Measurements from ENCODE around the gene ACP2. TPM values are rescaled to one million over a fixed set of nuclear protein-coding genes. Genes with fewer than 3 reads are reported as not detected.

ACP2 gene
- total RNA-seq, 1 experiment from 2014 or later: 18.7 TPM

DNA sequence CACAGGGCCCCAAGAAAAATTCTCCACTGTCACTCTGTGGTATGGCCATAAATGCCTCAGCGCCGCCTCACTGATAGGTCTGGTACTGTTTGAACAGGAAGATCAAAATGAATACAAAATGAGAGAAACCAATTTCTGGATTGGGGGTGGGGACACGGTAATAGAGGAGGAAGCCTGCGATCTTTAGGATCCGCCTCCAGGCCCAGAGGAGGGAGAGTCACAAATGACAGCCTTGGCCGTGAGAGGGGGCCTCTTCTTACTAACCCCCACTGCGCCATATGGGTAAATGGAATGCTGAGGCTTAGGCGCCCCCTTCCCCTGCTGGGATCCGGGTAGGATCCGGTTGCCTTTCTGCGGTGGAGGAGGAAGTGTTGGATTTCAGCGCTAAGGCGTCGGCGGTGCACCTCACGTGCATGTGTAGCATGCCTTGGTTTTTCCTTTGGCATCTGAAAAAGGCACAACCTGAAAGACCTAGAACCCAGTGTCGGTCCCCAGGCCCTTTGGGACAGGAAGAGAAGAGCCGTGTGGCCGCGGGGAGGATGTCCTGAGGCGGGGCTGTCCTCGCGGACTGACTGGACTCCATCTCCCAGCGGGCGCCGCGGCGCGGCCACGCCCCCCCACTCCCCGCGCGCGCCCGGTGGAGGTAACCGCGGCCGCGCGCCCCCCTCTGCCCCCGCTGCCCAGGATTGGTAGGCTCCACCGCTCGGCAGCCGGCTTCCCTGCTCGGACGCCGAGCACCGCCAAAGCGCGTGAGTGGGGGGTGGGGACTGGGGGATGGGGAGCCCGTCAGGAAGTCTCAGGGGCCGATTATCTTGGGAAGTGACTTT, 20.6 kb upstream of the ACP2 start (continued):
- TF ChIP-seq, protein P1, sequence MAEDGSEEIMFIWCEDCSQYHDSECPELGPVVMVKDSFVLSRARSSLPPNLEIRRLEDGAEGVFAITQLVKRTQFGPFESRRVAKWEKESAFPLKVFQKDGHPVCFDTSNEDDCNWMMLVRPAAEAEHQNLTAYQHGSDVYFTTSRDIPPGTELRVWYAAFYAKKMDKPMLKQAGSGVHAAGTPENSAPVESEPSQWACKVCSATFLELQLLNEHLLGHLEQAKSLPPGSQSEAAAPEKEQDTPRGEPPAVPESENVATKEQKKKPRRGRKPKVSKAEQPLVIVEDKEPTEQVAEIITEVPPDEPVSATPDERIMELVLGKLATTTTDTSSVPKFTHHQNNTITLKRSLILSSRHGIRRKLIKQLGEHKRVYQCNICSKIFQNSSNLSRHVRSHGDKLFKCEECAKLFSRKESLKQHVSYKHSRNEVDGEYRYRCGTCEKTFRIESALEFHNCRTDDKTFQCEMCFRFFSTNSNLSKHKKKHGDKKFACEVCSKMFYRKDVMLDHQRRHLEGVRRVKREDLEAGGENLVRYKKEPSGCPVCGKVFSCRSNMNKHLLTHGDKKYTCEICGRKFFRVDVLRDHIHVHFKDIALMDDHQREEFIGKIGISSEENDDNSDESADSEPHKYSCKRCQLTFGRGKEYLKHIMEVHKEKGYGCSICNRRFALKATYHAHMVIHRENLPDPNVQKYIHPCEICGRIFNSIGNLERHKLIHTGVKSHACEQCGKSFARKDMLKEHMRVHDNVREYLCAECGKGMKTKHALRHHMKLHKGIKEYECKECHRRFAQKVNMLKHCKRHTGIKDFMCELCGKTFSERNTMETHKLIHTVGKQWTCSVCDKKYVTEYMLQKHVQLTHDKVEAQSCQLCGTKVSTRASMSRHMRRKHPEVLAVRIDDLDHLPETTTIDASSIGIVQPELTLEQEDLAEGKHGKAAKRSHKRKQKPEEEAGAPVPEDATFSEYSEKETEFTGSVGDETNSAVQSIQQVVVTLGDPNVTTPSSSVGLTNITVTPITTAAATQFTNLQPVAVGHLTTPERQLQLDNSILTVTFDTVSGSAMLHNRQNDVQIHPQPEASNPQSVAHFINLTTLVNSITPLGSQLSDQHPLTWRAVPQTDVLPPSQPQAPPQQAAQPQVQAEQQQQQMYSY (CRISPR knock-in tag; IDR thresholded peaks at IDR 0.05): no peak
- no peak for TF ChIP-seq ZNF671 (CRISPR knock-in tag; IDR thresholded peaks at IDR 0.05)
- TF ChIP-seq, protein P2, sequence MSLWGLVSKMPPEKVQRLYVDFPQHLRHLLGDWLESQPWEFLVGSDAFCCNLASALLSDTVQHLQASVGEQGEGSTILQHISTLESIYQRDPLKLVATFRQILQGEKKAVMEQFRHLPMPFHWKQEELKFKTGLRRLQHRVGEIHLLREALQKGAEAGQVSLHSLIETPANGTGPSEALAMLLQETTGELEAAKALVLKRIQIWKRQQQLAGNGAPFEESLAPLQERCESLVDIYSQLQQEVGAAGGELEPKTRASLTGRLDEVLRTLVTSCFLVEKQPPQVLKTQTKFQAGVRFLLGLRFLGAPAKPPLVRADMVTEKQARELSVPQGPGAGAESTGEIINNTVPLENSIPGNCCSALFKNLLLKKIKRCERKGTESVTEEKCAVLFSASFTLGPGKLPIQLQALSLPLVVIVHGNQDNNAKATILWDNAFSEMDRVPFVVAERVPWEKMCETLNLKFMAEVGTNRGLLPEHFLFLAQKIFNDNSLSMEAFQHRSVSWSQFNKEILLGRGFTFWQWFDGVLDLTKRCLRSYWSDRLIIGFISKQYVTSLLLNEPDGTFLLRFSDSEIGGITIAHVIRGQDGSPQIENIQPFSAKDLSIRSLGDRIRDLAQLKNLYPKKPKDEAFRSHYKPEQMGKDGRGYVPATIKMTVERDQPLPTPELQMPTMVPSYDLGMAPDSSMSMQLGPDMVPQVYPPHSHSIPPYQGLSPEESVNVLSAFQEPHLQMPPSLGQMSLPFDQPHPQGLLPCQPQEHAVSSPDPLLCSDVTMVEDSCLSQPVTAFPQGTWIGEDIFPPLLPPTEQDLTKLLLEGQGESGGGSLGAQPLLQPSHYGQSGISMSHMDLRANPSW (CRISPR knock-in tag; conservative IDR thresholded peaks at IDR 0.05; ENCODE audit: low read depth): no peak
- no peak for TF ChIP-seq EMX1 (CRISPR knock-in tag; IDR thresholded peaks at IDR 0.05)
- TF ChIP-seq, protein P3, sequence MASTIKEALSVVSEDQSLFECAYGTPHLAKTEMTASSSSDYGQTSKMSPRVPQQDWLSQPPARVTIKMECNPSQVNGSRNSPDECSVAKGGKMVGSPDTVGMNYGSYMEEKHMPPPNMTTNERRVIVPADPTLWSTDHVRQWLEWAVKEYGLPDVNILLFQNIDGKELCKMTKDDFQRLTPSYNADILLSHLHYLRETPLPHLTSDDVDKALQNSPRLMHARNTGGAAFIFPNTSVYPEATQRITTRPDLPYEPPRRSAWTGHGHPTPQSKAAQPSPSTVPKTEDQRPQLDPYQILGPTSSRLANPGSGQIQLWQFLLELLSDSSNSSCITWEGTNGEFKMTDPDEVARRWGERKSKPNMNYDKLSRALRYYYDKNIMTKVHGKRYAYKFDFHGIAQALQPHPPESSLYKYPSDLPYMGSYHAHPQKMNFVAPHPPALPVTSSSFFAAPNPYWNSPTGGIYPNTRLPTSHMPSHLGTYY (CRISPR knock-in tag; IDR thresholded peaks at IDR 0.05): no peak
- TF ChIP-seq, protein P4, sequence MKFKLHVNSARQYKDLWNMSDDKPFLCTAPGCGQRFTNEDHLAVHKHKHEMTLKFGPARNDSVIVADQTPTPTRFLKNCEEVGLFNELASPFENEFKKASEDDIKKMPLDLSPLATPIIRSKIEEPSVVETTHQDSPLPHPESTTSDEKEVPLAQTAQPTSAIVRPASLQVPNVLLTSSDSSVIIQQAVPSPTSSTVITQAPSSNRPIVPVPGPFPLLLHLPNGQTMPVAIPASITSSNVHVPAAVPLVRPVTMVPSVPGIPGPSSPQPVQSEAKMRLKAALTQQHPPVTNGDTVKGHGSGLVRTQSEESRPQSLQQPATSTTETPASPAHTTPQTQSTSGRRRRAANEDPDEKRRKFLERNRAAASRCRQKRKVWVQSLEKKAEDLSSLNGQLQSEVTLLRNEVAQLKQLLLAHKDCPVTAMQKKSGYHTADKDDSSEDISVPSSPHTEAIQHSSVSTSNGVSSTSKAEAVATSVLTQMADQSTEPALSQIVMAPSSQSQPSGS (CRISPR knock-in tag; IDR thresholded peaks at IDR 0.05; ENCODE audit: borderline replicate concordance, low read depth): no peak
- TF ChIP-seq, protein P5, sequence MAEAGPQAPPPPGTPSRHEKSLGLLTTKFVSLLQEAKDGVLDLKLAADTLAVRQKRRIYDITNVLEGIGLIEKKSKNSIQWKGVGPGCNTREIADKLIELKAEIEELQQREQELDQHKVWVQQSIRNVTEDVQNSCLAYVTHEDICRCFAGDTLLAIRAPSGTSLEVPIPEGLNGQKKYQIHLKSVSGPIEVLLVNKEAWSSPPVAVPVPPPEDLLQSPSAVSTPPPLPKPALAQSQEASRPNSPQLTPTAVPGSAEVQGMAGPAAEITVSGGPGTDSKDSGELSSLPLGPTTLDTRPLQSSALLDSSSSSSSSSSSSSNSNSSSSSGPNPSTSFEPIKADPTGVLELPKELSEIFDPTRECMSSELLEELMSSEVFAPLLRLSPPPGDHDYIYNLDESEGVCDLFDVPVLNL (CRISPR knock-in tag; IDR thresholded peaks at IDR 0.05; ENCODE audit: borderline replicate concordance, low read depth): no peak
- peak; percentile 81; the same call in 1 of the 2 replicates for TF ChIP-seq TEAD1 (CRISPR knock-in tag; IDR thresholded peaks at IDR 0.05)
- TF ChIP-seq SMAD3 (CRISPR knock-in tag; IDR thresholded peaks at IDR 0.05; ENCODE audit: borderline replicate concordance): no peak
- TF ChIP-seq CREM (CRISPR knock-in tag; IDR thresholded peaks at IDR 0.05): no peak
- TF ChIP-seq, protein P6, sequence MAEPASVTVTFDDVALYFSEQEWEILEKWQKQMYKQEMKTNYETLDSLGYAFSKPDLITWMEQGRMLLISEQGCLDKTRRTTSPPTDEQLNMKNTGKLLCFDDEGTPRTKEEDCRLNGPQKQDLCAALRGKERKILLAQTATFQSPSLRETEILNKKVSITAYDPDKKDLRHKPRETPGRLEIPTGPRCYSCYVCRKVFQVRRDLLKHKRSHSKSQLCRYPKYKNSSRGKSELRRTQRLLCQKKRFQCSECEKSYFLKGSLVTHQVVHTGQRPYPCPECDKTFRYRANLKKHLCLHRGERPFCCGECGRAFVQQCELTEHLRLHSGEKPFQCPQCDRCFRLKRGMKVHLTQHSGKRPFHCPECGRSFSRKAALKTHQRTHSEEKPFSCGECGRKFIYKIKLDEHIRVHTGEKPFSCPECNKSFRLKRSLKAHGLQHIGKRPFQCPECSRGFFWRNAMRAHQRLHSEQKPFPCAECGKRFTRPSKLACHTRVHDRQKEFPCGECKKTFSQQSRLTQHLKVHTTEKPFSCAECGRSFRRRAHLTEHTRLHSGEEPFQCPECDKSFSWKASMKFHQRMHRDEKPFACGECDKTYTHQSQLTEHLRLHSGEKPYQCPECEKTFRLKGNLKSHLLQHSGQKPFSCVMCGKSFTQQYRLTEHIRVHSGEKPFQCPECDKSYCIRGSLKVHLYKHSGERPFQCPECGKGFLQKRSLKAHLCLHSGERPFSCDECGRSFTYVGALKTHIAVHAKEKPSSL (CRISPR knock-in tag; conservative IDR thresholded peaks at IDR 0.05): no peak
- no peak for TF ChIP-seq ZBTB21 (CRISPR knock-in tag; IDR thresholded peaks at IDR 0.05; ENCODE audit: borderline replicate concordance)
- no peak for TF ChIP-seq GRHL2 (CRISPR knock-in tag; IDR thresholded peaks at IDR 0.05; ENCODE audit: insufficient replicate concordance, severe bottlenecking)
- TF ChIP-seq, protein P7, sequence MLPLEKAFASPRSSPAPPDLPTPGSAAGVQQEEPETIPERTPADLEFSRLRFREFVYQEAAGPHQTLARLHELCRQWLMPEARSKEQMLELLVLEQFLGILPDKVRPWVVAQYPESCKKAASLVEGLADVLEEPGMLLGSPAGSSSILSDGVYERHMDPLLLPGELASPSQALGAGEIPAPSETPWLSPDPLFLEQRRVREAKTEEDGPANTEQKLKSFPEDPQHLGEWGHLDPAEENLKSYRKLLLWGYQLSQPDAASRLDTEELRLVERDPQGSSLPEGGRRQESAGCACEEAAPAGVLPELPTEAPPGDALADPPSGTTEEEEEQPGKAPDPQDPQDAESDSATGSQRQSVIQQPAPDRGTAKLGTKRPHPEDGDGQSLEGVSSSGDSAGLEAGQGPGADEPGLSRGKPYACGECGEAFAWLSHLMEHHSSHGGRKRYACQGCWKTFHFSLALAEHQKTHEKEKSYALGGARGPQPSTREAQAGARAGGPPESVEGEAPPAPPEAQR (CRISPR knock-in tag; IDR thresholded peaks at IDR 0.05): no peak
- 0 out of 2 replicates have a peak, but pooled peaks have one; percentile 17 for TF ChIP-seq KAT7 (CRISPR knock-in tag; IDR thresholded peaks at IDR 0.05; ENCODE audit: borderline replicate concordance)
- TF ChIP-seq, protein P8, sequence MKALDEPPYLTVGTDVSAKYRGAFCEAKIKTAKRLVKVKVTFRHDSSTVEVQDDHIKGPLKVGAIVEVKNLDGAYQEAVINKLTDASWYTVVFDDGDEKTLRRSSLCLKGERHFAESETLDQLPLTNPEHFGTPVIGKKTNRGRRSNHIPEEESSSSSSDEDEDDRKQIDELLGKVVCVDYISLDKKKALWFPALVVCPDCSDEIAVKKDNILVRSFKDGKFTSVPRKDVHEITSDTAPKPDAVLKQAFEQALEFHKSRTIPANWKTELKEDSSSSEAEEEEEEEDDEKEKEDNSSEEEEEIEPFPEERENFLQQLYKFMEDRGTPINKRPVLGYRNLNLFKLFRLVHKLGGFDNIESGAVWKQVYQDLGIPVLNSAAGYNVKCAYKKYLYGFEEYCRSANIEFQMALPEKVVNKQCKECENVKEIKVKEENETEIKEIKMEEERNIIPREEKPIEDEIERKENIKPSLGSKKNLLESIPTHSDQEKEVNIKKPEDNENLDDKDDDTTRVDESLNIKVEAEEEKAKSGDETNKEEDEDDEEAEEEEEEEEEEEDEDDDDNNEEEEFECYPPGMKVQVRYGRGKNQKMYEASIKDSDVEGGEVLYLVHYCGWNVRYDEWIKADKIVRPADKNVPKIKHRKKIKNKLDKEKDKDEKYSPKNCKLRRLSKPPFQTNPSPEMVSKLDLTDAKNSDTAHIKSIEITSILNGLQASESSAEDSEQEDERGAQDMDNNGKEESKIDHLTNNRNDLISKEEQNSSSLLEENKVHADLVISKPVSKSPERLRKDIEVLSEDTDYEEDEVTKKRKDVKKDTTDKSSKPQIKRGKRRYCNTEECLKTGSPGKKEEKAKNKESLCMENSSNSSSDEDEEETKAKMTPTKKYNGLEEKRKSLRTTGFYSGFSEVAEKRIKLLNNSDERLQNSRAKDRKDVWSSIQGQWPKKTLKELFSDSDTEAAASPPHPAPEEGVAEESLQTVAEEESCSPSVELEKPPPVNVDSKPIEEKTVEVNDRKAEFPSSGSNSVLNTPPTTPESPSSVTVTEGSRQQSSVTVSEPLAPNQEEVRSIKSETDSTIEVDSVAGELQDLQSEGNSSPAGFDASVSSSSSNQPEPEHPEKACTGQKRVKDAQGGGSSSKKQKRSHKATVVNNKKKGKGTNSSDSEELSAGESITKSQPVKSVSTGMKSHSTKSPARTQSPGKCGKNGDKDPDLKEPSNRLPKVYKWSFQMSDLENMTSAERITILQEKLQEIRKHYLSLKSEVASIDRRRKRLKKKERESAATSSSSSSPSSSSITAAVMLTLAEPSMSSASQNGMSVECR (CRISPR knock-in tag; IDR thresholded peaks at IDR 0.05; ENCODE audit: borderline replicate concordance): no peak
- no peak for TF ChIP-seq NR2C2 (CRISPR knock-in tag; IDR thresholded peaks at IDR 0.05)
- TF ChIP-seq JAZF1 (CRISPR knock-in tag; IDR thresholded peaks at IDR 0.05): no peak
- TF ChIP-seq SMAD4 (CRISPR knock-in tag; IDR thresholded peaks at IDR 0.05): no peak
